ENCODE results near the gene PRPF31.

- TF ChIP-seq, protein P1, sequence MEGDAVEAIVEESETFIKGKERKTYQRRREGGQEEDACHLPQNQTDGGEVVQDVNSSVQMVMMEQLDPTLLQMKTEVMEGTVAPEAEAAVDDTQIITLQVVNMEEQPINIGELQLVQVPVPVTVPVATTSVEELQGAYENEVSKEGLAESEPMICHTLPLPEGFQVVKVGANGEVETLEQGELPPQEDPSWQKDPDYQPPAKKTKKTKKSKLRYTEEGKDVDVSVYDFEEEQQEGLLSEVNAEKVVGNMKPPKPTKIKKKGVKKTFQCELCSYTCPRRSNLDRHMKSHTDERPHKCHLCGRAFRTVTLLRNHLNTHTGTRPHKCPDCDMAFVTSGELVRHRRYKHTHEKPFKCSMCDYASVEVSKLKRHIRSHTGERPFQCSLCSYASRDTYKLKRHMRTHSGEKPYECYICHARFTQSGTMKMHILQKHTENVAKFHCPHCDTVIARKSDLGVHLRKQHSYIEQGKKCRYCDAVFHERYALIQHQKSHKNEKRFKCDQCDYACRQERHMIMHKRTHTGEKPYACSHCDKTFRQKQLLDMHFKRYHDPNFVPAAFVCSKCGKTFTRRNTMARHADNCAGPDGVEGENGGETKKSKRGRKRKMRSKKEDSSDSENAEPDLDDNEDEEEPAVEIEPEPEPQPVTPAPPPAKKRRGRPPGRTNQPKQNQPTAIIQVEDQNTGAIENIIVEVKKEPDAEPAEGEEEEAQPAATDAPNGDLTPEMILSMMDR (IDR thresholded peaks at IDR 0.05), result no peak
- no peak for TF ChIP-seq POLR2A (IDR thresholded peaks at IDR 0.05)
These were observed 58.6 kb downstream of the PRPF31 start for GRCh38 chr19:54173951-54174834.
